NOMO-1 treated with DMSO at 0.1 percent for 48 hours (cell line): Measurements from ENCODE around the gene ANGPTL2.
A peak's percentile ranks its signal among the peaks of the same experiment; 100 is the strongest.

Experiments used
- DNase-seq: peaks from one replicate; lab custom pipeline; 2025; ENCODE audit not compliant: unreplicated experiment; lab: John Stamatoyannopoulos, UW

Gene ANGPTL2

DNA sequence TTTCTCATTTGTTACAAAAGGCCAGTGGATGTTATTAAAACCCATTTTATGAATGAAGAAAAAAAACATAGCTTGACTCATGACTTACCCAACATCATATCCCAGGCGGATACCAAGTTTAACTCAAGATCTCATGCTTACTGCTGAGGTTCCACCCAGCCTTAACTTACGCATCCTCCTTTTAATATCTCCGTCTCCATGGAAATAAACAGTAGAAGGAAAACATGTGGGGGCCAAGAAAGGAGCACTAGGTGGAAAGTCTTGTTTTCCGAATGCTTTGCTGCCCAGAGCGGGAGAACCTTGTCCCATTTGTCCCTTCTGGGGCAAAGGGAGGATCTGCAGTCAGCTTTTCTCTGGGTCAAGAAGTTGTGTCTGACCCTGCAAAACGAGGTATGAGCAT lies 44.1 kb downstream of the ANGPTL2 start:
- DNase-seq = no peak

DNA sequence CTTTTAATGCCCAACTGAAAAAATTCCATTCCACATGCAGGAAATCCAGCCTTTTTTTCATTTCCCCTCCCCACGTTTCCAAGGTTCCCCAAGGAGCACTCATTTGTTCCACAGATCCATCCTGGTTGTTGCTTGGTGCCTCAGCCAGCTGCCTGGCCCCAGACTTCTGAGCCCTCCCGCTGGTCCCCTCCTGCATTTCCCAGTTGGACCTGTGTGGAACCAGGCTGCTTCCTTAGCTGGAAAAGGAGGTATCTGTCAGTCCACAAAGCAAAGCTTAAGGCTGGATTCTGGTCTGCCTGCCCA lies 44.8 kb downstream of the ANGPTL2 start:
- no peak for DNase-seq

DNA sequence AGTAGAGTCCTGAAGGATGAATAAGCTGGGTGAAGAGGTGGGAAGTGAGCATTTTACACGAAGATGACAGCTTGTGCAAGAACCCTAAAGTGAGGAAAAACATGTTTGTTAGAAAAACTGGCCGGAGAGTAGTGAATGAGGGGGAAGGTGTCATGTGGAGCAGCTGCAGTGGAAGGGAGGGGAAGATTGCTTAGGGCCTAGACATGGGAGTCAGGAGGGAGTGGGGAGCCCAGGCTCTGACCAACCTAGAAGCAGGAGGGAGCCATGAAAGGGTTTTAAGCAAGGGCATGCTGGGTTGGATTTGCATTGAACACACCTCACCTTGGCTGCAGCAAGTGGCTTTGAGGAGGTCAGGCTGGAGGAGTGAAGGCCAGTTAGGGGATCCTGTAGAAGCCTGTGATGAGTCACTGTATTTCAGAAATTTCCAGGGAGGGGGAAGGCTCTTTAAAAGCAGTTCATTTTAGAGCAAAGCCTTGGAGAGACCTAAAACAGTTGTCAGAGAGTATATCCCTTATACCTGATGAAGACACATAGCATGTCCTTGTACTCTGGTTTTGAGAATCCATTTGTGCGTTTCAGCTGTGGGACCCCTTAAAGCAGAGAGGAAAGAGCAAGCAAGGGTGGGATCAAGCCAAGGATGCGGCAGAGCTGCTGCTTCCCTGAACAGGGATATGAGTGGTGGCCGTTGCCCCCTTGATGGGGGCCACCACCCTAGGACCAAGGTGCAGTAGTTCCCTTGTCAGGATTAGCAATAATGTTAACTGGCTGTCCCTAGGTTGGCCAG lies 45.4 kb downstream of the ANGPTL2 start:
- DNase-seq = no peak

DNA sequence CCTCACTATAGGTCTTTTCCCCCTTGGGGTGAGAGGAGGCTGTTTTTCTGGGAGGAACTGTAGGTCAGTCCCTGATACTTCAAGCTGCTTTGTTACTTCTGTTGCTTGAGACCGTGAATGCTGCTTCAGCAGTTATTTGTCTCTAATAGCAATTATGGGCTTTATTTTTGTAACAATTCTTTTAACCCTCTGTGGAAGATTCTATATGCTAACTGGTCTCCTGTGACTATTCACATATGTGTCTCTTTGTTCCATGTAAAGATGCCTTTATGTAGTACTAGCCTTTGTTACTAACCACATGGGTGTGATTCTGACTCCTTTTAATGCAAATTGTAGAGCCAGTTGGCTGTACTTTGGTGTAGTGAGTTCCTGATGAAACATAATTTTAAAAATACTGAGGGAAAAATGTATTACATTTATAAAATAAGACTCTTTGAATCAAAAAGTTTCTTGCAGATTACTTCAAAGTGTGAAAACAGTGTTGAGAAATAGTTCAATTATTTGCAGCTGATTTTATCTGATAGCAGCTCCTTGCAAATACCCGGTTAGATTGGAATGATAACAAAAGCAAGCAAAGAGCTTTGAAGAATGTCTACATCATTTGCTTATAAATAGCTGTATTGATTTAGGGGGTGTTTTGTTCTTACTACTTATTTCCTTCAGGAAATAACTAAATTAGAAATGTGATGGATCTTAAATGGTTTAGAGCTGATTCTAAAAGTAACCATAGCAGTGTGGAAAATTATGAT lies 46.6 kb downstream of the ANGPTL2 start:
- DNase-seq = no peak

DNA sequence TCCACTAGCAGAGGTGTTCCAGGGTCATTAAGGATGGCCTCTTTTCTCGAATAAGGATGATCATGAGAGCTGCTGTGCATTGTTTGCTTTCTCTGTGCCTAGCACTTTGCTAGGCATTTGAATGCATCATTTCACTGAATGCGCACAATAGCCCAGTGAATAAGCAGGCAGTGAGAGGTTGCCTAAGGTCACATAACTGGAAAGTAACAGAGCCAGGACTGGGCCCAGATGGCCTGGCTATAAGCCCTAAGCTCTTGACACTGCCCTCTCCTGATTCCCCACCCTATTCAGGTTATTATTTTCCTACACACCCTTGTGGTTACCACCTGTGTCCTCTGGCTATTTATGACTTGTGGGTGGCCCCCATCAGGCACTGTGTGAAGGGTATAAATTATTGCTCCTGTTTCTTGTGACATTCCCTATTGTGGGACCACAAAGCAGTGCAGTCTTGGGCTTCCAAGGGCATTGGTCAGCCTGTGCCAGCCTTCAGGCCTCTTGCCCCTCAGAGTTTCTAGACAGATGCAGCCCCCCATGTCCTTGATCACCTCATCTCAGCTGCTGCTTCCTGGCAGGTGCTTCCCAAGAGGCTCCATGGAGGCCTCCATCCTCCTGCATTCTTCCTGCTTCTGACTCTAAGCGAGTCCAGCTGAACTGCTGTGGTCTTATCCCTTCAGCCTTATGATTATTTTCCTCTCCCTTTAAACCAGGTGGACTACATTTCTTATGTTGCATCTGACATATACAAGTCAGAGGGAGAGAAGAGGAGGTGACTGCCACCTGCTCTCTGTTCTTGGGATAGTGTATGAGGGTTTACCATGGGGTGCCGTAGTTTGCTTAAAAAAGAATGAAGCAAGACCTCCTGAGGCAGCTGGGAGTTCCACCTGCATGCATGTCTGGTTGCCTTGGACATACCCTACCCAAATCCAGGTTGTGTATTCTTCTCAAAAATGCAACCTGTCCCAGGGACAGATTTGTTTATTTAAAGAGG lies 47.6 kb downstream of the ANGPTL2 start:
- DNase-seq = no peak

DNA sequence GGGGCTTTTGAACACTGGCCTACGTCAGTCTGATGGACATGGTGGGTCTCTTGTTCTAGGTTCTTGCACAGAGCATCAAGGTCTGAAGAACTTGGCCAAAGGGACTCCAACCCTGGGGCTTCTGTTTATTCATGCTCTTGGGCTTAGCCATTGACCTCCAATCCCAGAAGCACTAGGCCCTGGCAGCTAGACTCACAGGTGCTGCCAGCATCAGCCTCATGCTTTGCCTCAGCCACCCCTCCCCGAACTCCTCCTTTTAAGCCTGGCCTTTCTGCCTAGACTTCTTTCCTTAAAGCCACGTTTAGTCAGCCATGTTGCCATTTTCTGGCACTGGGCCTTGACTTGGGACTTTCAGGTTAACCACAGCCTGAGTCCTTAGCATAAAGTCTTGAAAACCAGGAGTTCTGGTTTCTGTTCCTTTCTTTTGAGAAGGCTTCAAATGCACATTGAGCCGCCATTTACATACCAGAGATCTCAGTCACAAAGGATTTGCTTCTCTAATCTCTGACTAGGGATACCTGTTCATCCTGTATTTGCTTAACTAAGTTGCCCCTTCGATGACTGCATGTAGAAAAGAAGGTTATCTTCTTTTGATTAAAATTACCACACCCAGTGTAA lies 54.7 kb downstream of the ANGPTL2 start:
- DNase-seq = no peak

DNA sequence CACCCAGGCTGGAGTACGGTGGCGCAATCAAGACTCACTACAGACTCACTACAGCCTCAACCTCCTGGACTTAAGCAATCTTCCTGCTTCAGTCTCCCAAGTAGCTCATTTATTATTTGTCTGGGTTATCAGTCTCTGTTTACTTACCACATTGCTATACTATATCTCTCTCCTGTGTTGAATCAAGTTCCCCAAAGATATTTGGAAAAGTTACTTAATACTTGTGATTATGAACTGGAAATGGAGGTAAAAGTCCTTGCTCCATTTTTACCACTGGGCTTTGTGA lies 55.6 kb downstream of the ANGPTL2 start:
- DNase-seq = peak; percentile 68

DNA sequence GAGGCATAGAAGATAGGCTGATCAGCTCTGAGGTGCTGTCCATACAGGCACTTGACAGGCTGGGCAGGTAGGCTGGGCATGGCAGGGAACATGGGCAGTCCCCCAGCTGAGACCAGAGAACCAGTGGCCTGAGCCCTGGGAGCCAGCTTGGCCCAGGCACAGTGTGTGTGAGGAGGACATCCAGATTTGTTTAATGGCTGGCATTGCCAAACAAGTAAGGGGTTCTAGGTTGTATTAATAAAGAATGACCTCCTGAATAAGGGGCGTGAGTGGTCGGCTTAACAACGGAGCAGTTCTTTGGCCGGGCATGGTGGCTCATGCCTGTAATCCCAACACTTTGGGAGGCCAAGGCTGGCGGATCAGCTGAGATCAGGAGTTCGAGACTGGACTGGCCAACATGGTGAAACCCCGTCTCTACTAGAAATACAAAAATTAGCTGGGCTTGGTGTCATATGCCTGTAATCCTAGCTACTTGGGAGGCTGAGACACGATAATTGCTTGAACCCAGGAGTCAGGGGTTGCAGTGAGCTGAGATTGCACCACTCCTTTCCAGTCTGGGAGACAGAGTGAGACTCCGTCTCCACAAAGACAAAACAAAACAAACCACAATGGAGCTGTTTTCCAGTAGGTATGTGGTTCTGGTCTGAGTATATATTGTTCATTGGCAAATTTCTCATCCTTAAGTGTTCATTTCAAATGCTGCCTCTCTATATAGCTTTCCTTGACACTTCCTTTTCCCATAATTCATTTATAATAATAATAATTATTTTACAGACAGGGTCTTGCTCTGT lies 56.2 kb downstream of the ANGPTL2 start:
- DNase-seq = no peak

DNA sequence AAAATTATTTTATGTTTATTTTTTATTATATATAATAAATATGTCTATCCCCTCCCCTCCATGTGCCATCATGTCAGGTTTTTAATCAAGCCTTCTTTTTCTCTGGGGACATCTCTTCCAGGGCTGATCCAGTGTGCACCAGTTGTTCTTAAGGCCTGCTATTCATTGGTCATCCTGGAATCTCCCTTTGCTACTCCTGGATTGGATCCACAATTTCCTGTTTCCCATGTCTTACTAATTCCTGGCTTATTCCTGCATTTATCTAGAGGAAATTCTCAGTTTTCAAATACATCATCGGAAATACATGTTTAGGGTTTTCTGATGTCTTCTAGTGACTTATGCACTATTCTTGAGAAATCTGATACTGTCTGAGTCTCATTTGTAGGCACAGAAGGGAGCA lies 56.8 kb downstream of the ANGPTL2 start:
- DNase-seq = no peak

DNA sequence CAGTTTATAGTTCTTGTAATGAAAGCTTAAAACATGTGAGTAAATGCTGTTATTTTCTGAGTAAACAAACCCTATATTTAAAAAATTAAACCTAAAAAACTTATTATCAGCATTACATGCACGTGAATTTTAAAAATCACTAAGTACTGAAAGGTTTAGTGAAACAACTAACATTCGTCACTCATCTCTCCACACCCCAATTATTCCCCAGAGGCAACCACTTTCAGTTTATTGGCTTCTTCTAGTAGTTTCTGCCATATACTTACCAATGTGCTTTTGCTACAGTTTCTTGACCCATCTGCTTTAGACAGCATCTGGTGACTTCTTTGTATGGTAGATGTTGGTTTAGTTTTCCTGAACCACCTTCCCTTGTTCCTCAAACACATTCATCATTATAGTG lies 58.1 kb downstream of the ANGPTL2 start:
- no peak for DNase-seq

DNA sequence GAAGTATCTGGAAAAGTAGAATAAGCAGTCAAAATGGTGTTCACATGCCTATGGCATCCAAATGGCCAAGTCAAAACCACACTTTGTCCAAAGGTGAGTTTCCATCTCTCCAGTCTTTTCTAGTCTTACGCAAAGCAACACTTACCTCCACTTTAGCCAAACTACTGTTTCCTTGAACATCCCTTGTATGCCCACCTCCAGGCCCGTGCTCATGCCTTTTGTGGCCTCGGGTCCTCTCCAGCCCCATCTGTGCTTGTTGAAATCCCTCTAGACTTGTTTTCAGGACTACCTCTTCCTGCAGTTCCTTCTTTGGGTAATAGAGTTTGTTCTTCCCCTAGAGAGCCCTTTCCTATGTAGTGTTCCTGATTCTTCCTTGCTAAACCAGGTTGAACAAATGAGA lies 61.0 kb downstream of the ANGPTL2 start:
- no peak for DNase-seq

DNA sequence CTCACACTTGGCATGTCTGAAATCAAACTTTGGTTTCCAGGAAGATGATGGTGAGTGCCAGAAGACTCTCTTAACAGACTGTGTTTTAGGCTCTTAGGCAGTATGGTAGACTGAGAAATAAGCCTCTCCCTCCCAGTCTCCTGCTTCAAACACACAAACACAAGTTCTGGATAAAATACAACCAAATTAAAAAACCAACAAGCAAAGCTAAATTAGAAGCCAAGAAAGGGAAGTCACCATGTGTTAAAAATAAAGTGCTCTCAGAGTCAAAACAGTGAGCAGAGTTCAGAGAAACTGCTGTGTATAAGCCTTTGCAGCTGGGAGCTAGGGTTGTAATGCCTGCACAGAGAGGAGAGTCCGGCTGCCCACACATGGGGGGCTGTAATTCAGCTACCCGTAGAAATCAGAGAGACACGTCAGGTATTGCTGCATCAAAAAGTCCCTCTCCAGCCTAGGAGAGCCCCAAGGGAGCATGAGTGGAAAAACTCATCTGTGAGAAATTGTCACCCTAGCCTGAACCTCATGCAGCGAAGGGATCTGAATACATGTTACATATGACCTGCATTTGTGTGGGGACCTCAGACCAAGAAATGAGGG lies 62.6 kb downstream of the ANGPTL2 start:
- DNase-seq = no peak

DNA sequence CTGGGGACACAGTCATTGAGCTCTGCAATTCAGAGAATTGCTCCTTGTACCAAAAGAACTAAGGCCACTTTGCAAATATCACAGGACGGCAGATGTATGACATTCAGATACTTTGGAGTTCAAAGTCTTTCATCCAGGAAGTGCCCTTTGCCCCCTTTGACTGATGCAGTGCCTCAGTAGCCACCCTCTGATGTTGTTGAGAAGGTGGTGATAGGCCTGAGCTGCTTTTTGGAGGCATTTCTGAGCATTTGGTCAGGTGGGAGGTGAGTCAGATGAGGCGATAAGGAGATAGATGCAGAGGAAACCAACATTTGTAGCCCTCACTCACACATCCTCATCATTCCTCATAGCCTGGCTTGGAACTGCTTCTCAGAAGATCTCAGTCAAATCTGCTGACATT lies 63.4 kb downstream of the ANGPTL2 start:
- no peak for DNase-seq

DNA sequence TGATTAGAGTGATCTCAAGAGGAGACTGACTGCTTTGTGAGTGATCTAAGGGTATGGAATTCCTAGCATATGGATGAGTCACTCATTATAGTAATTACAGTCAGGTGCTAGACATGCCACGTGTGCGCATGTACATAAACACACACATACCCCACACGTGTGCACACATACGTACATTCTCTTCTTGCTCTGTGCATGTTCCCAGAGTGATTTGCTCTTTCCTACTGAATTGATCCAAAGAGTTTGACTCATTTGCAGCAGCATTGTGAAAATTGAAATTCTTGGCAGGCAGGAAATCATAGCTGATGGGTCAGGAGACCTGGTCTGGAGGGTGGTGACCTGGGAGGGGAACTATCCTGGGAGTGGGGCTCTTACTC lies 63.8 kb downstream of the ANGPTL2 start:
- no peak for DNase-seq

DNA sequence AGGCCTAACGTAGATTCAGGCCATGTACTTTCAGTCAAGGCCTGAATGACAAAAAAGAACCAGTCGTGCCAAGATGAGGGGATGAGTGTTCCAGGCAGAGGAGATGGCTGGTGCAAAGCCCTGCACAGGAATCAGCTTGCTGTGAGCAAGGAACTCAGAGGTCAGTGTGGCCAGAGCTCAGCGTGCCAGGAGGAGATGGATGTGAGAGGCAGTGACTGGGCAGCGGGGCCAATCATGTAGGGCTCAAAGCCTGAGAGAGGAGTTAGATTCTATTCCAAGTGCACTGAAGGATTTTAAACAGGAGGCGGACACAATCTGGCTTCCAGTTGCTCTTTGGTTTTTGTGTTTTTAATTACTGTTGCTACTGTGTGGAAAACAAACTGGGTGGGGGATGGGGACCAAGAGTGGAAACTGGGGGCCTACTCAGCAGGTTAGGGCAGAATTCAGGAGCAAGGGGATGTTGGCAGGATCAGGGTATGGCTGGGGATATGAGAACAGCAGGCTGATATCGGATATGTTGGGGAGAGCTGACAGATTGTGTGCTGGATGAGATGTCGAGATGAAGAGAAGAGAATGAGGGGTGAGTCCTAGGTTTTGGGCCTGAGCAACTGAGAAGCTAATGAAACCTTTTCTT lies 64.3 kb downstream of the ANGPTL2 start:
- DNase-seq = no peak

DNA sequence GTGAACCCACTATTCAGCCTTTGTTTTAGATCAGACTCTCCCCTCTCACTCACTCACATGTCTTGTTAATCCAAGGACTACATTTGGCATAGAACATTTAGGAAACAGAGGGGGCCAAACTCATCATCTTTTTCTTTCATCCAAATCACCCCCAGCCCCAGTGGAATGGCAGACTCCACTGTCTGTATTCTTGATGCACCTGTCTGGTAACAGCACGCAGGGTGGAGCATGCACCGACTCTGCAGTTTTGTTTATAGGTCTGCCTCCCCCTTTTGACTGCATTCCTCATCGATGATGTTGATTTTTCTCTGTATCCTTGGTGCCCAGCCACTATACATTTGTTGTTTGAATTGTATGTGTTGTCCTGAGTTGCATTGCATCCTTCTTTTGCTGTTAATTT lies 66.0 kb downstream of the ANGPTL2 start:
- no peak for DNase-seq

DNA sequence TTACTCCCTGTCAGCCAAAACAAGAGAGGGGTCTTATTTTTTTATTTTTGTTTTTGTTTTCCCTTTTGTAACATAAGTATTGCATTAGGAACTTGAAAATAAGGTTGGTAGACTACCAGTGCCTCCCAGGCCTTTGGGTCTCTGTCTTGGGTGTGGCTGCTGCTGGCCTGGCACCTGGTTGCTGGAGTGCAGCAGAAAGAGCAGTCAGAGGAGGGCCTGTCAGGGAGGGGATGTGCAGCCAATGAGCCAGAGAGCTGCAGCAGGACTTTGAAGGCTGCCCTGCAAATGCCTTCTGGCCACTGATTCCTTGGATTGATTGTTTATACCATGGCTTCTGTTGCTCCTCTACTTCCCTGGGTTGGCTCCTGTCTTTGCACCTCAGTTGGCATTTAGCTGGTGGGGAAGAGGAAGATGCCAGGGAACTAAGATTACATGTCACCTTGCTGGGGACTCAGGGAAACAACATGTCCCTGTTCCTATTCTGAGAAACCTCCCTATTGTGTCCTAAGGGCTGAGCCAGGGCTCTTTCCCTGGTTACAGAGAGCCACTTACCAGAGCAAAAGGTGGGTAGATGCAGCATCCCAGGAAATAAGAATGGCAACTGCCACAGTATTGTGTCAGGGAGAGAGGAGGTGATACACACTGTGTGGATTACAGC lies 66.6 kb downstream of the ANGPTL2 start:
- DNase-seq = no peak

DNA sequence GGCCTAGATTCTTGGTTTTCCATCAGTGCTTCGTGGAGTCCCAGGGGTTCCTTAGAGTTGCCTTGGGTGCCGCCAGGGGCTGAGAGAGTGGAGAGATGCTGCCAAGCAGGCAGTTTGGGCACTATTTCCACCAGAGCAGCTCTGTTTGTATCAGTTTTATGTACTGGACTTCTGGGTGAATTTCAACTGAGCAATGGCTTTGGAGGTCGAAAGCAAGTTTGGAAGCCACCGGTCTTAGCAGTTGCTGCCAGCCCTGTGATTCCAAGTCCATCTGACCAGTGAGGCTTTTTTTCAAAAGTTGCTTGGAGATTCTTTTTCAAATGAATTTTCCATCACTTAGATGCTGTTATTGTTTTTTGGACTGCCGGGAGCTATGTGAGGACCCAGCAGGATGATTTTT lies 68.5 kb downstream of the ANGPTL2 start:
- no peak for DNase-seq

DNA sequence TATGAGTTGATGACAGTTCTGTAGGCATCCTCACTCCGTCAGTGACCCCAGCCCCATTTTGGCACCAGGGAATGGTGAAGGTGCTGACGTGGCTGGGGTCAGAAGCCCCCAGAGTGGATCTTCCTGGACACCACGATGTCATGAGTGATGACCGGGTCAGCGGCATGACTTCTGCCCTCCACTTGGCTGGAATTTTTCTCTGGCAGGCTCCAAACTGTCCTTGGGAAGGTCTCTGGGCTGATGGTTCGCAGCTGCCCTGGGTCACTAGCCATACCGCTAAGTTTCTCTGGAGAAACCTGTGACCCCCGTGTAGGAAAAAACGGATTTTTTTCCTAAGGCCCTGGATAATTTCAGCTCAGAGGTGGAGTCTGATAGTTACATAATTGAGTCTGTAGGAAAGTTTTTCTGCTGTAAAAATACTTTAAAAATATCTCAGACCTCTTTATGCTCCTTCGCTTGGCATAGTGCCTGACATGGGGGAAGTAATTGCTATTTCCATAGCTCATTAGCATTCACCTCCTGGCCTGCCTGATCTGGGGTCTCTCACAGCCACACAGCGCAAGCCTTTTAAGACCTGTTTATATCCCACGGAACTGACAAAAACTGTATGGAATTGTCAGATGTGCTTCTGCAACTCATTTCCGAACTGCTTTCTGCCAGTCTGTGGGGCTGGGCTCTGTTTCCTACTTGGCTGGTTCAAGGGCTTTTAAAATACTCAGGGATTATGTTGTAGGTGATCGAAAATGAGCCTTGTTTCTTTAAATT lies 69.2 kb downstream of the ANGPTL2 start:
- DNase-seq = no peak
